ENCODE data around the gene CMC1. TPM values are rescaled to one million over a fixed set of nuclear protein-coding genes. Genes with fewer than 3 reads are reported as not detected.

Gene CMC1
- polyA plus RNA-seq, 2 of the 4 experiments (the other 2 are of a cell fraction), result 56.9 to 76.7 TPM

GRCh38 chr3:28347374-28348264 lies 106.2 kb downstream of the CMC1 start:
- no peak for DNase-seq (ENCODE audit: low read depth in 1 of 2, low spot score in 1 of 2)
- POLR2A ChIA-PET, result no interaction called here

GRCh38 chr3:28348265-28348628 lies 106.8 kb downstream of the CMC1 start:
- H3K4me1 ChIP-seq, result peaks cover 26% of the 10 kb centered on the region
- ChIA-PET POLR2A (interaction anchor here (0.9 to 1.6 kb wide), 5 partner anchors 20 to 864 kb away, joined by 3 to 10 read pairs (median 4); partner anchors contain the start of genes CMC1, EOMES and SLC4A7), CTCF (interaction anchor here (0.9 to 2.8 kb wide), 6 partner anchors 9 to 667 kb away, joined by 3 to 9 read pairs (median 6); partner anchors contain the start of gene EOMES)
- H3K27ac ChIP-seq, result peak overlapping the region; percentile 97 to 98
- FAIRE-seq, result no peak
- peak overlapping the region; percentile 67 for H3K4me3 ChIP-seq
- whole genome bisulfite sequencing (ENCODE audit: missing lambda C conversion rate), result under 1% methylated on average over 15 of the region's 16 CpGs
- ATAC-seq, result peak in 1 of 2 experiments; percentile 87; a peak in 4 of 6 replicates
- DNase-seq (ENCODE audit: low read depth in 1 of 2, low spot score in 1 of 2), result no peak
- TF ChIP-seq HMGXB4 (CRISPR knock-in tag; IDR thresholded peaks at IDR 0.05; ENCODE audit: borderline replicate concordance), result no peak
- TF ChIP-seq HEYL (CRISPR knock-in tag; IDR thresholded peaks at IDR 0.05), result no peak
- TF ChIP-seq ZSCAN20 (CRISPR knock-in tag; IDR thresholded peaks at IDR 0.05), result no peak
- no peak for TF ChIP-seq FOSL2 (IDR thresholded peaks at IDR 0.05)
- TF ChIP-seq FOSL2 (CRISPR knock-in tag; IDR thresholded peaks at IDR 0.05), result no peak
- TF ChIP-seq E2F6 (IDR thresholded peaks at IDR 0.05; ENCODE audit: borderline replicate concordance, low read depth), result 0 out of 2 replicates have a peak, but pooled peaks have one; percentile 10
- no peak for TF ChIP-seq NFE2L2 (conservative IDR thresholded peaks at IDR 0.05; ENCODE audit: low read length)
- H3K9me3 ChIP-seq, result no peaks in the 10 kb centered on the region
- peak overlapping the region; percentile 75 for H3K4me2 ChIP-seq

More at GRCh38 chr3:28347374-28348264, 106.2 kb downstream of the CMC1 start:
- no peak for ATAC-seq
- Histone ChIP-seq H3K4me2 (peak overlapping the region; percentile 75), H3K4me1 (peaks cover 27% of the 10 kb centered on the region), H3K4me3 (peak overlapping the region; percentile 67), H3K9me3 (no peaks in the 10 kb centered on the region), H3K27ac (peak overlapping the region; percentile 97 to 98)
- peak; percentile 64 to 82; a peak in 3 of 4 replicates for TF ChIP-seq CEBPB (IDR thresholded peaks at IDR 0.05)
- no peak for TF ChIP-seq PHF8 (IDR thresholded peaks at IDR 0.05; ENCODE audit: borderline replicate concordance, low read depth)
- TF ChIP-seq ELK1 (IDR thresholded peaks at IDR 0.05; ENCODE audit: low read depth, low read length), result no peak
- no peak for TF ChIP-seq BHLHE40 (IDR thresholded peaks at IDR 0.05; ENCODE audit: low read depth, low read length)
- TF ChIP-seq FOXS1 (CRISPR knock-in tag; IDR thresholded peaks at IDR 0.05), result no peak
- CTCF ChIA-PET, result interaction anchor here (1.7 to 2.8 kb wide), 3 partner anchors 12 to 635 kb away, joined by 7 to 9 read pairs (median 8); partner anchors contain the start of gene EOMES
- FAIRE-seq, result no peak
- 13% methylated on average over 16 of the region's 16 CpGs for WGBS (ENCODE audit: missing lambda C conversion rate)

DNA sequence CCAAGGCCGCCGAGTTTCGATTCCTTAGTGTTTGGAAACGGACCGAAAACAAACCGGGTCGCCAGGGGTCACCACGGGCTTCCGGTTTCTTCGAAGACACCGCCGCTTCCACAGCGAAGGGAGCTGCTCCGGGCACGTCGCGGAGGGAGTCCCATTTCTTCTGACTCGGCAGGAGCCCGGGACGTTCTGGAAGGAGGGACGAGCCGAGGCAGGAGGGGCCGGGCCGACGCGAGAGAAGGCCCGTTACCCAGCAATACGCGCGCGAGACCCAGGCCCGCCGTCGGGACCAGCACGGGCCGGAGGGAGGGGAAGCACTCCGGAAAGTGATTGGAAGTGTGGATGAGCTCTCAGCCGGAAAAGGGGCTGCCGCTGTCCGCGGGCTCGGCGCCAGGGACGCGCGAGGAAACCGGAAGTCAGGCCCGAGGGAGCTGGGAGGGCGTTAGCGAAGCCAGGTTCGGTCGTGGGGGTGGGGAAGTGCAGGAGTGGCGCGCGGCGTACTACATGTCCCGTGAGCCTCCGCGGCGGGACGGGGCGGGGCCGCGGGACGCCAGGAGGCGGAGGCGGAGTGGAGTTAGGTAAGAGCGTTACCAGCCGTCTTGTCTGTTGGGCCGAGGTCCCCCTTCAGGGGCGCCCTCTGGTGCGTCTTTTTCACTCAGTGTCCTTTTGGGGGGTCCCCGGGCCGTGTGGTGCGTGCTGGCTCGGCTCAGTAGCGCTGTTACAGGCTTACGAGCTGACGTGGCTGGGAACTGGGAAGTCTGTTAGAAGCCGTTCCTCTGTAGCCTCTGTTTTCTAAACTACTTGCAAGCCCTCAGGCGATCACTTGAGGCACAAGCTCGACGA lies 107.4 kb downstream of the CMC1 start, which contains the start of the genes AZI2 and ZCWPW2:
Gene AZI2 (minus strand): TSS at position 196 of the 840 bp plus-strand sequence. CDS start 8,207 bp downstream, outside the sequence.
Gene ZCWPW2 (plus strand): TSS at position 93 of the 840 bp plus-strand sequence. CDS start 64,348 bp downstream, outside the sequence.
- Histone ChIP-seq H3K4me2 (peak within 1 kb of the TSS; percentile 75), H3K4me3 (peak within 1 kb of the TSS; percentile 67), H3K4me1 (peaks cover 26% of the 10 kb centered on the region), H3K9me3 (no peaks in the 10 kb centered on the region), H3K27ac (peak within 1 kb of the TSS; percentile 97 to 98)
- CTCF ChIA-PET, result interaction anchor here (0.9 to 2.8 kb wide), 6 partner anchors 10 to 668 kb away, joined by 3 to 9 read pairs (median 6); partner anchors contain the start of gene EOMES
- ATAC-seq (peak; percentile 91 to 96), FAIRE-seq (peak; percentile 67), DNase-seq (ENCODE audit: low read depth in 1 of 2, low spot score in 1 of 2) (peak; percentile 60 to 97)
- under 1% methylated on average over 57 of the region's 83 CpGs for WGBS (ENCODE audit: missing lambda C conversion rate)
- POLR2A ChIA-PET, result interaction anchor here (0.7 to 1.6 kb wide), 6 partner anchors 20 to 864 kb away, joined by 3 to 10 read pairs (median 4); partner anchors contain the start of genes CMC1, EOMES and SLC4A7
- no peak for TF ChIP-seq NR3C1 (IDR thresholded peaks at IDR 0.05)
- 0 out of 2 replicates have a peak, but pooled peaks have one; percentile 13 for TF ChIP-seq HOXB5 (CRISPR knock-in tag; IDR thresholded peaks at IDR 0.05)
- TF ChIP-seq, protein P1, sequence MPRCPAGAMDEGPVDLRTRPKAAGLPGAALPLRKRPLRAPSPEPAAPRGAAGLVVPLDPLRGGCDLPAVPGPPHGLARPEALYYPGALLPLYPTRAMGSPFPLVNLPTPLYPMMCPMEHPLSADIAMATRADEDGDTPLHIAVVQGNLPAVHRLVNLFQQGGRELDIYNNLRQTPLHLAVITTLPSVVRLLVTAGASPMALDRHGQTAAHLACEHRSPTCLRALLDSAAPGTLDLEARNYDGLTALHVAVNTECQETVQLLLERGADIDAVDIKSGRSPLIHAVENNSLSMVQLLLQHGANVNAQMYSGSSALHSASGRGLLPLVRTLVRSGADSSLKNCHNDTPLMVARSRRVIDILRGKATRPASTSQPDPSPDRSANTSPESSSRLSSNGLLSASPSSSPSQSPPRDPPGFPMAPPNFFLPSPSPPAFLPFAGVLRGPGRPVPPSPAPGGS (IDR thresholded peaks at IDR 0.05), result peak; percentile 67; the same call in 1 of the 3 replicates
- no peak for TF ChIP-seq HEYL (CRISPR knock-in tag; IDR thresholded peaks at IDR 0.05)
- TF ChIP-seq REST (IDR thresholded peaks at IDR 0.05), result 0 out of 2 replicates have a peak, but pooled peaks have one; percentile 7
- 0 out of 2 replicates have a peak, but pooled peaks have one; percentile 21 for TF ChIP-seq E2F6 (IDR thresholded peaks at IDR 0.05; ENCODE audit: borderline replicate concordance, low read depth)
- no peak for TF ChIP-seq FOXS1 (CRISPR knock-in tag; IDR thresholded peaks at IDR 0.05)

Data from A549 (cell line).